ENCODE measurements around the gene GABRD. TPM values are rescaled to one million over a fixed set of nuclear protein-coding genes. Genes with fewer than 3 reads are reported as not detected.

GABRD gene
- total RNA-seq, 4 donors from 2014 or later, result not detected

DNA sequence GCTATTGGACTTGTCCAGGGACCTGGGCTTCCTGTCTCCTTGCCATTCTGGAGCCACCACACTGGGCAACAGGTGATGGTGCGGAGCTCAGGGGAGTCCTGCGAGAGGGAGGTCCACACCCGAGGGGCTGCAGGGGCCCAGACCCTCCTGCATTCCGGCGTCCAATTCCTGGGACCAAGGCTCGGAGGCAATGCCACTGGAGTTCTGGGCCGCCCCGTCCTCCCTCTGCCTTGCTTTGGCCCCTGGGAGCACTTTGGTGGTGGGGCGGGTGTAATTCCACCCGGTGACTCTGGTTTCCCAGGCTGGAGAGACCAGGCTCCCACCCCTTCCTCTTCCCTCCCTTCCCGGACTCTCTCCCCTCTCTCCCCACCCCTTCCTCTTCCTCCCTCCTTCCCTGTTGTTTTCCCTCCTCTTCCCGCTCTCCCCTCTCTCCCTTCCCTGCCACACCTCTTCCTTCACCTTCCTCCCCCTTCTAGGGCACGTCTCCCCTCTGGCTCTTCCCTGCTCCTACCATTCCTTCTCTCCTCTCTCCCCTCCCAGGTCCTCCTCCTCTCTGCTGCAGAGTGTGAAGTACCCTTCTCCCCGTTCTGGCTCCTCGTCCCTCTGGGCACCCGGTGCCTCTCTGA lies 33.0 kb downstream of the GABRD start:
- TF ChIP-seq, protein P1, sequence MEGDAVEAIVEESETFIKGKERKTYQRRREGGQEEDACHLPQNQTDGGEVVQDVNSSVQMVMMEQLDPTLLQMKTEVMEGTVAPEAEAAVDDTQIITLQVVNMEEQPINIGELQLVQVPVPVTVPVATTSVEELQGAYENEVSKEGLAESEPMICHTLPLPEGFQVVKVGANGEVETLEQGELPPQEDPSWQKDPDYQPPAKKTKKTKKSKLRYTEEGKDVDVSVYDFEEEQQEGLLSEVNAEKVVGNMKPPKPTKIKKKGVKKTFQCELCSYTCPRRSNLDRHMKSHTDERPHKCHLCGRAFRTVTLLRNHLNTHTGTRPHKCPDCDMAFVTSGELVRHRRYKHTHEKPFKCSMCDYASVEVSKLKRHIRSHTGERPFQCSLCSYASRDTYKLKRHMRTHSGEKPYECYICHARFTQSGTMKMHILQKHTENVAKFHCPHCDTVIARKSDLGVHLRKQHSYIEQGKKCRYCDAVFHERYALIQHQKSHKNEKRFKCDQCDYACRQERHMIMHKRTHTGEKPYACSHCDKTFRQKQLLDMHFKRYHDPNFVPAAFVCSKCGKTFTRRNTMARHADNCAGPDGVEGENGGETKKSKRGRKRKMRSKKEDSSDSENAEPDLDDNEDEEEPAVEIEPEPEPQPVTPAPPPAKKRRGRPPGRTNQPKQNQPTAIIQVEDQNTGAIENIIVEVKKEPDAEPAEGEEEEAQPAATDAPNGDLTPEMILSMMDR (IDR thresholded peaks at IDR 0.05), result no peak
- no peak for ATAC-seq (ENCODE audit: low FRiP score)
- no peak for DNase-seq (ENCODE audit: low spot score)

DNA sequence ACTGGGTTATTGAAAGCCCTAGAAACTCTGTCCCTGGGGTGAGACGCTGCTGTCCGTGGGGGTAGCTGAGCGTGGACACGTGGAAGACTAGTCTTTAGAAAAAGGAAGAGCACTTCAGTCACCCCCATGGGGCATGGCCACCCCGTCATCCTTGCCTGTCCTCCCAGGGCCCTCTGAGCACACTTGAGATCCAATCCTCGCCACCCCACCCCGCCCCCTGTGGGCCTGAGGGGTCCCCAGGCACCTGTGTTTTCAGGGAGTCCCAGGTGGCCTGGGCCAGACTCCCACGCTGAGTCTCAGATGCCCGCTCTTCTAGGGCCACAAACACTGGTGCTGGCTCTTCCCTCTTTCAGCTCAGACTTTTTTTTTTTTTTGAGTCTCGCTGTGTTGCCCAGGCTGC lies 33.6 kb downstream of the GABRD start:
- TF ChIP-seq, protein P1 (IDR thresholded peaks at IDR 0.05), result no peak
- DNase-seq (ENCODE audit: low spot score), result no peak
- no peak for ATAC-seq (ENCODE audit: low FRiP score)

DNA sequence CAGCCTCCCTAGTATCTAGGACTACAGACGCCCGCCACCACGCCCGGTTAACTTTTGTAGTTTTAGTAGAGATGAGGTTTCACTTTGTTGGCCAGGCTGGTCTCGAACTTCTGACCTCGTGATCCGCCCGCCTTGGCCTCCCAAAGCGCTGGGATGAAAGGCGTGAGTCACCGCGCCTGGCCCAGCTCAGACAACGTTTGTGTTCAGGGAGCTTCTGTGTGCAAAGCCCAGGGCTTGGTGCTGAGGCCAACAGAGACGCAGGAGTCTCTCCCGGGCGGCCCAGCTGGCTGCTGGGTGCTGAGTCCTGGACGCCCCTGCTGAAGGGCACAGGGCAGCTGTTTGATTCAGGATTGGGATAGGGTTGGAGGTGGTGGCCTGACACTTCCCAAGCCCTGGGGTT lies 34.1 kb downstream of the GABRD start:
- TF ChIP-seq, protein P1 (IDR thresholded peaks at IDR 0.05), result no peak
- ATAC-seq (ENCODE audit: low FRiP score) (no peak), DNase-seq (ENCODE audit: low spot score) (no peak)

DNA sequence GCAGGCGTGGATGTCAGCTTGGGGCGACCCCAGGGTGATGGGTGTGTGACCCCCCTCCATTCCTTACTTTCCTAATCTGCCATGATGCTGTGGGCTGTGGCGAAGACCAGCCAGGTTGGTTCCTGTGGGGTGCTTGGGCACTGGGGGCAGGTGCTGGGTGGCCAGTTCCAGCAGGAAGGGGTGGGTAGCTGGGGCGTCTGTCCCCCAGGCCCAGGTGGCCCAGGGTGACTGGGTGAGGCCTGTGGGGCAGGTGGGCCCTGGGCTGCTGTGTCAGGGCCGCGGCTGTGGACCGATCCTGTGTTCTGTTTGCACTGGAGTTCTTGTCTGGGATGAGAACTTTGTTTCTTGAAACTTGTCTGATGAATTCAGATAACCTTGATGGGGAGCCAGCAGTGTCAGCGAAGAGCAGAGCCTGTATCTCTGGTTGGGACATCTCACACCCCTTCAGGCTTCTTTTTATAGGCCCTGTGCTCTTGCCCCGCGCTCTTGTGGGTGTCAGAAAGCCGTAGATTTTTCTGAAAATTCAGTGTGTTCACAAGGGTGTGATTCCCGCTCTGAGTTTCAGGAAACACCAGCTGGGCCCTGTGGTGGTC lies 34.7 kb downstream of the GABRD start:
- TF ChIP-seq, protein P1 (IDR thresholded peaks at IDR 0.05), result no peak
- DNase-seq (ENCODE audit: low spot score) (no peak), ATAC-seq (ENCODE audit: low FRiP score) (no peak)

DNA sequence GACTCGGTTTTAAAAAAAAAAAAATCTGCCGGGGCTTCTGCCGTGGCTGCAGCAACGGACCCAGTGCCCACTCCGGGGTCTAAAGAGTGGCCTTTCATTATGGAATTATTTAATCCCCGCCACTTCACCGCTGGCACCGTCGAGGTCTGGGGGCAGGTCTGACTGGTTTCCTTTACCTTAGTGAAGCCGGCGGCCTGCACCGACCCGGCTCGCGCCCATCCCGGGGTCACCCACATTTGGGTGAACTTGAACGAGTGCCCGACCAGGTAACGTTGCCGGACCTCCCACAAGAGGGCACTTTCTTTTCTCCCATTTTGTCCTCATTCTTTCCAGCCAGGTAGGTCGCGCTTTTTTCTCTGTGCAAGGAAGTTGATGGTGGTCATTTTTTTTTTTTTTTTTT lies 35.4 kb downstream of the GABRD start:
- DNase-seq (ENCODE audit: low spot score) (no peak), ATAC-seq (ENCODE audit: low FRiP score) (no peak)
- TF ChIP-seq, protein P1 (IDR thresholded peaks at IDR 0.05), result no peak

DNA sequence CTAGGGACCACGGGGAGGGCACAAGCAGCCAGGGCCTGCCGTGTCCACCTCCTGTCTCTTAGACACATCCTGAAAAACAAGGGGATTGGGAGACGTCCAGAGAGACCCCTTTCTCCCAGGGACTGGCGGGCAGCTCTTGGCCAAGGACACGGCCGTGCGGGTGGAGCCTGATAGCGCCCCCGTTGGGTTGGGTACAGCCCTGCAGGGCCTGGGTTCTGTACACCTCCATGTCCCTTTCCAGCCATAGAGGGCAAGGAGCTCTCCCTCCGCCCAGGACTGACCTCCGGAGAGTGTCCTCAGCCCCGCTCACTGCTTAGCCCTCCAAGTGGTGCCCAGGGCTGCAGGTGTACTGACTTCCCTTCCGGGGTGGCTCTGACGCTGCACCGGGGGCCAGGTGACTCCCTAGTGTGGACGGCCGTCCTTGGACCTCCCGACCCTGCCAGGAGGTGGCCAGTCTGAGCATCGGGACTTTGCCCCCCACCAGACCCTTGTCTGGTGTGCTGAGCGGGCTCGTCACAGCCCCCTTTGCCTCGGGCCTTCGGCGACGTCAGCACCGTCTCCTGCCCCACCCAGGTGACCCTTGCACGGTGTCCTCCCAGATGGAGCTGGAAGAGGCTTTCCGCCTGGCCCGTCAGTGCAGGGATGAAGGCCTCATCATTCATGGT lies 36.9 kb downstream of the GABRD start:
- ATAC-seq (ENCODE audit: low FRiP score), result no peak
- no peak for DNase-seq (ENCODE audit: low spot score)
- TF ChIP-seq, protein P1 (IDR thresholded peaks at IDR 0.05), result no peak

Data from omental fat pad (tissue), 4 donors.